ENCODE results near the gene CEP57L1. TPM values are rescaled to one million over a fixed set of nuclear protein-coding genes. Genes with fewer than 3 reads are reported as not detected.
"Not testable (repeated sequence)": the region's sequence is repeated elsewhere in the genome, so short reads cannot be mapped to it uniquely, and the experiment has no call there.

CEP57L1 gene
- total RNA-seq, 1 donor from 2014 or later: 7.3 TPM

- ATAC-seq; intact Hi-C loops (cut with micrococcal nuclease); DNase-seq: not testable (repeated sequence)
Measured at GRCh38 chr6:109148251-109148650, 52.9 kb downstream of the CEP57L1 start.

GRCh38 chr6:109148716-109149115 is 53.4 kb downstream of the CEP57L1 start:
- intact Hi-C loops (cut with micrococcal nuclease); ATAC-seq; DNase-seq: not testable (repeated sequence)

GRCh38 chr6:109153752-109154151 is 58.4 kb downstream of the CEP57L1 start:
- no peak for DNase-seq
- intact Hi-C loops (cut with micrococcal nuclease): no loop called here
- ATAC-seq: no peak

- ATAC-seq: no peak
- DNase-seq: no peak
- intact Hi-C loops (cut with micrococcal nuclease): no loop called here
Measured at GRCh38 chr6:109164331-109164730, 69.0 kb downstream of the CEP57L1 start.

- no peak for DNase-seq
- intact Hi-C loops (cut with micrococcal nuclease): no loop called here
Measured at GRCh38 chr6:109165392-109165974, 70.2 kb downstream of the CEP57L1 start.

GRCh38 chr6:109166673-109167072 is 71.4 kb downstream of the CEP57L1 start:
- ATAC-seq (no peak), DNase-seq (no peak)
- intact Hi-C loops (cut with micrococcal nuclease): no loop called here

More at GRCh38 chr6:109165392-109165974, 70.2 kb downstream of the CEP57L1 start:
- ATAC-seq: peak; percentile 96

GRCh38 chr6:109167562-109167961 is 72.3 kb downstream of the CEP57L1 start:
- ATAC-seq (no peak), DNase-seq (no peak)
- intact Hi-C loops (cut with micrococcal nuclease): no loop called here

GRCh38 chr6:109170333-109170732 is 75.0 kb downstream of the CEP57L1 start:
- no peak for DNase-seq
- ATAC-seq: no peak
- intact Hi-C loops (cut with micrococcal nuclease): no loop called here

GRCh38 chr6:109172101-109172746 is 76.9 kb downstream of the CEP57L1 start:
- intact Hi-C loops (cut with micrococcal nuclease): no loop called here
- no peak for DNase-seq
- ATAC-seq: no peak

GRCh38 chr6:109174916-109175315 is 79.6 kb downstream of the CEP57L1 start:
- no peak for DNase-seq
- no peak for ATAC-seq
- intact Hi-C loops (cut with micrococcal nuclease): no loop called here

- ATAC-seq (no peak), DNase-seq (no peak)
- intact Hi-C loops (cut with micrococcal nuclease): no loop called here
Measured at GRCh38 chr6:109178921-109179320, 83.6 kb downstream of the CEP57L1 start.

GRCh38 chr6:109179507-109179906 is 84.2 kb downstream of the CEP57L1 start:
- ATAC-seq (no peak), DNase-seq (no peak)
- intact Hi-C loops (cut with micrococcal nuclease): no loop called here

- peak; percentile 36 for DNase-seq
- ATAC-seq: peak; percentile 69
- intact Hi-C loops (cut with micrococcal nuclease): no loop called here
Measured at GRCh38 chr6:109182578-109182977, 87.3 kb downstream of the CEP57L1 start.

GRCh38 chr6:109183109-109183650 is 87.9 kb downstream of the CEP57L1 start:
- intact Hi-C loops (cut with micrococcal nuclease): no loop called here
- no peak for ATAC-seq

GRCh38 chr6:109184638-109185037 is 89.3 kb downstream of the CEP57L1 start:
- intact Hi-C loops (cut with micrococcal nuclease): no loop called here
- DNase-seq (no peak), ATAC-seq (no peak)

More at GRCh38 chr6:109183109-109183650, 87.9 kb downstream of the CEP57L1 start:
- no peak for DNase-seq

- intact Hi-C loops (cut with micrococcal nuclease): no loop called here
- no peak for ATAC-seq
- DNase-seq: no peak
Measured at GRCh38 chr6:109186012-109186411, 90.7 kb downstream of the CEP57L1 start.

- ATAC-seq (peak; percentile 71), DNase-seq (peak; percentile 46)
- intact Hi-C loops (cut with micrococcal nuclease): loop anchor here (2.0 kb wide), 1 partner anchor 197 kb away; no protein-coding TSS in a partner anchor
Measured at GRCh38 chr6:109187399-109188114, 92.2 kb downstream of the CEP57L1 start.

GRCh38 chr6:109188115-109188411 is 92.8 kb downstream of the CEP57L1 start:
- intact Hi-C loops (cut with micrococcal nuclease): loop anchor here (2.0 kb wide), 1 partner anchor 197 kb away; no protein-coding TSS in a partner anchor
- DNase-seq (no peak), ATAC-seq (no peak)

GRCh38 chr6:109191368-109191767 is 96.1 kb downstream of the CEP57L1 start:
- ATAC-seq; intact Hi-C loops (cut with micrococcal nuclease); DNase-seq: not testable (repeated sequence)

- intact Hi-C loops (cut with micrococcal nuclease): no loop called here
- DNase-seq (no peak), ATAC-seq (no peak)
Measured at GRCh38 chr6:109192865-109193264, 97.6 kb downstream of the CEP57L1 start.

All from left ventricle myocardium superior (tissue), 1 donor.